CD14-positive monocyte (primary cell): Measurements from ENCODE around the gene MBD3. TPM values are rescaled to one million over a fixed set of nuclear protein-coding genes. Genes with fewer than 3 reads are reported as not detected.
A peak's percentile ranks its signal among the peaks of the same experiment; 100 is the strongest.

Experiments
- DNase-seq, 3 donors: peaks; one replicate each; pipeline ENCODE4 v3.0.0-alpha.2; 2011 to 2022
- H2AFZ ChIP-seq: 2 replicates; pipeline ENCODE4 v1.6.0; 2012; ENCODE audit warnings: mild to moderate bottlenecking, low read depth, low read length, inconsistent platforms; ENCODE audit not compliant: insufficient read depth, poor library complexity, severe bottlenecking
- H3K27ac ChIP-seq, 2 donors: 1 replicate in 1 of 2; 2 replicates in 1 of 2; pipeline ENCODE4 v1.5.1; 2012 to 2013; ENCODE audit warnings: low read length in 2 of 2, control low read depth in 1 of 2, inconsistent platforms in 1 of 2, low read depth in 1 of 2, mild to moderate bottlenecking in 1 of 2
- H3K27me3 ChIP-seq, 2 donors: one replicate each; pipeline versions ENCODE4 v1.6.0 to v1.6.1; 2011 to 2013; ENCODE audit warnings: low read length in 2 of 2; ENCODE audit not compliant: control insufficient read depth in 2 of 2, insufficient read depth in 2 of 2
- H3K36me3 ChIP-seq, 2 donors: replicated peaks in 1 of 2; 1 replicate in 1 of 2; 2 replicates in 1 of 2; pipeline versions ENCODE4 v1.5.1 to v1.6.1; 2012 to 2013; ENCODE audit warnings: low read length in 2 of 2, control low read depth in 1 of 2, inconsistent platforms in 1 of 2, mild to moderate bottlenecking in 1 of 2; ENCODE audit not compliant: insufficient read depth in 2 of 2, control insufficient read depth in 1 of 2
- H3K4me1 ChIP-seq, 2 donors: 1 replicate in 1 of 2; 2 replicates in 1 of 2; pipeline versions ENCODE4 v1.5.1 to v1.6.1; 2012 to 2013; ENCODE audit warnings: low read length in 2 of 2, control low read depth in 1 of 2, inconsistent platforms in 1 of 2, mild to moderate bottlenecking in 1 of 2, moderate library complexity in 1 of 2; ENCODE audit not compliant: insufficient read depth in 2 of 2, control insufficient read depth in 1 of 2
- H3K4me2 ChIP-seq: replicated peaks from 2 replicates; pipeline ENCODE3; 2012; ENCODE audit warnings: low read length, moderate library complexity, mild to moderate bottlenecking; ENCODE audit not compliant: poor library complexity, severe bottlenecking; ENCODE audit errors: extremely low read depth
- H3K4me3 ChIP-seq, 3 experiments: fragments of 200-600 bp in 1 of 3; sonication (generic) in 1 of 3; replicated peaks in 1 of 3; 1 replicate in 2 of 3; 2 replicates in 1 of 3; pipeline ENCODE4 v1.5.1; 2011 to 2013; ENCODE audit warnings: low read length in 3 of 3, mild to moderate bottlenecking in 3 of 3, control low read depth in 2 of 3, low read depth in 2 of 3, inconsistent platforms in 1 of 3, moderate library complexity in 1 of 3
- H3K79me2 ChIP-seq: 2 replicates; pipeline ENCODE4 v1.6.0; 2012; ENCODE audit warnings: mild to moderate bottlenecking, control low read depth, inconsistent platforms, low read length, moderate library complexity; ENCODE audit not compliant: insufficient read depth
- H3K9ac ChIP-seq: 2 replicates; pipeline ENCODE4 v1.6.0; 2017; ENCODE audit warnings: low read length, mild to moderate bottlenecking; ENCODE audit not compliant: insufficient read depth, poor library complexity, severe bottlenecking
- H3K9me3 ChIP-seq, 2 donors: replicated peaks in 1 of 2; 1 replicate in 1 of 2; 2 replicates in 1 of 2; pipeline versions ENCODE4 v1.5.1 to v1.6.1; 2012 to 2013; ENCODE audit warnings: low read length in 2 of 2, control low read depth in 1 of 2; ENCODE audit not compliant: control insufficient read depth in 1 of 2, insufficient read depth in 1 of 2
- H4K20me1 ChIP-seq: 2 replicates; pipeline ENCODE4 v1.6.0; 2012; ENCODE audit warnings: mild to moderate bottlenecking, low read length, control low read depth, moderate library complexity; ENCODE audit not compliant: insufficient read depth
- H3K27ac Mint-ChIP-seq, 7 donors: one replicate each; pipeline ENCODE4 v1.8.0; 2020; ENCODE audit warnings: mild to moderate bottlenecking in 7 of 7, mixed read lengths in 7 of 7, moderate library complexity in 6 of 7, inconsistent platforms in 2 of 7
- H3K27me3 Mint-ChIP-seq, 3 donors: one replicate each; pipeline ENCODE4 v1.8.0; 2021 to 2022; ENCODE audit warnings: low read depth in 3 of 3, mild to moderate bottlenecking in 3 of 3, mixed read lengths in 3 of 3, moderate library complexity in 3 of 3, inconsistent platforms in 1 of 3
- H3K36me3 Mint-ChIP-seq, 2 donors: one replicate each; pipeline ENCODE4 v1.8.0; 2020; ENCODE audit warnings: mixed read lengths in 2 of 2, inconsistent platforms in 1 of 2, mild to moderate bottlenecking in 1 of 2
- H3K4me1 Mint-ChIP-seq: one replicate; pipeline ENCODE4 v1.8.0; 2020; ENCODE audit warnings: mild to moderate bottlenecking, mixed read lengths
- H3K4me3 Mint-ChIP-seq, 2 donors: one replicate each; pipeline ENCODE4 v1.8.0; 2020; ENCODE audit warnings: mild to moderate bottlenecking in 2 of 2, mixed read lengths in 2 of 2, moderate library complexity in 1 of 2
- H3K9me3 Mint-ChIP-seq, 7 donors: one replicate each; pipeline ENCODE4 v1.8.0; 2020 to 2022; ENCODE audit warnings: mixed read lengths in 7 of 7, mild to moderate bottlenecking in 6 of 7, moderate library complexity in 6 of 7, inconsistent platforms in 2 of 7
- WGBS: methylation state at CpG from one replicate; pipeline ENCODE4 v1.1.5; 2013; ENCODE audit warnings: missing lambda C conversion rate; ENCODE audit not compliant: insufficient coverage; 5-methylcytosine and 5-hydroxymethylcytosine counted together
- intact Hi-C, 2 donors: fragments of 100-400 bp; cut with micrococcal nuclease; formaldehyde crosslinking; loops; one replicate each; pipeline versions ENCODE4 v1.15.0 to v1.15.1; 2023
- polyA plus RNA-seq, 3 donors: library from polyadenylated mRNA; depleted of rRNA in 1 of 3; unstranded in 2 of 3; stranded (reverse) in 1 of 3; fragments of 300-500 nt in 2 of 3; fragments of >200 nt in 1 of 3; fragmentation: Illumina TruSeq in 2 of 3; gene quantifications; 1 replicate in 2 of 3; 2 replicates in 1 of 3; pipeline ENCODE4 v1.2.3, GENCODE V29; 2012 to 2021
- TF ChIP-seq, protein P1 (sequence below): fragments of 200-600 bp; IDR thresholded peaks from one replicate; pipeline ENCODE4 v1.8.0; 2022; ENCODE audit warnings: antibody characterized with exemption, mild to moderate bottlenecking

MBD3 gene
- polyA plus RNA-seq, 3 donors, result 2.6 to 35.3 (median 4.9) TPM

GRCh38 chr19:1566392-1567115 lies 26.1 kb downstream of the MBD3 start:
- peaks cover 21 to 66% (median 31%) of the 10 kb centered on the region in 3 donors for H3K27me3 Mint-ChIP-seq
- peaks cover 7 to 15% of the 10 kb centered on the region in 2 donors for H3K4me1 ChIP-seq
- peaks cover 0 to 8% (median 3%) of the 10 kb centered on the region in 7 donors for H3K9me3 Mint-ChIP-seq
- H3K9ac ChIP-seq, result no peak overlapping the region
- 43% methylated on average over 35 of the region's 42 CpGs for WGBS
- H4K20me1 ChIP-seq, result no peaks in the 10 kb centered on the region
- no peaks in the 10 kb centered on the region for H3K36me3 ChIP-seq
- H3K9me3 ChIP-seq, result no peaks in the 10 kb centered on the region
- peak overlapping the region in 1 of 2 donors; percentile 42 for H3K4me3 Mint-ChIP-seq
- peak overlapping the region in 1 of 3 experiments; percentile 70 for H3K4me3 ChIP-seq
- no peak for DNase-seq
- no peaks in the 10 kb centered on the region for H3K79me2 ChIP-seq
- peaks cover 3% of the 10 kb centered on the region for H3K4me1 Mint-ChIP-seq
- peaks cover 0 to 4% of the 10 kb centered on the region in 2 donors for H3K36me3 Mint-ChIP-seq
- intact Hi-C loops, result loop anchor here in 1 of 2 donors (5.0 kb wide), 2 partner anchors 74 to 246 kb away; partner anchors contain the start of genes ATP8B3, PCSK4 and REEP6
- no peak overlapping the region for H3K27ac ChIP-seq
- TF ChIP-seq, protein P1, sequence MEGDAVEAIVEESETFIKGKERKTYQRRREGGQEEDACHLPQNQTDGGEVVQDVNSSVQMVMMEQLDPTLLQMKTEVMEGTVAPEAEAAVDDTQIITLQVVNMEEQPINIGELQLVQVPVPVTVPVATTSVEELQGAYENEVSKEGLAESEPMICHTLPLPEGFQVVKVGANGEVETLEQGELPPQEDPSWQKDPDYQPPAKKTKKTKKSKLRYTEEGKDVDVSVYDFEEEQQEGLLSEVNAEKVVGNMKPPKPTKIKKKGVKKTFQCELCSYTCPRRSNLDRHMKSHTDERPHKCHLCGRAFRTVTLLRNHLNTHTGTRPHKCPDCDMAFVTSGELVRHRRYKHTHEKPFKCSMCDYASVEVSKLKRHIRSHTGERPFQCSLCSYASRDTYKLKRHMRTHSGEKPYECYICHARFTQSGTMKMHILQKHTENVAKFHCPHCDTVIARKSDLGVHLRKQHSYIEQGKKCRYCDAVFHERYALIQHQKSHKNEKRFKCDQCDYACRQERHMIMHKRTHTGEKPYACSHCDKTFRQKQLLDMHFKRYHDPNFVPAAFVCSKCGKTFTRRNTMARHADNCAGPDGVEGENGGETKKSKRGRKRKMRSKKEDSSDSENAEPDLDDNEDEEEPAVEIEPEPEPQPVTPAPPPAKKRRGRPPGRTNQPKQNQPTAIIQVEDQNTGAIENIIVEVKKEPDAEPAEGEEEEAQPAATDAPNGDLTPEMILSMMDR, result no peak
- H3K27me3 ChIP-seq, result peaks cover 3 to 27% of the 10 kb centered on the region in 2 donors
- H3K4me2 ChIP-seq, result peak overlapping the region; percentile 76
- peak overlapping the region; percentile 61 for H2AFZ ChIP-seq
- H3K27ac Mint-ChIP-seq, result no peak overlapping the region

GRCh38 chr19:1563251-1563650 lies 29.4 kb downstream of the MBD3 start:
- H3K4me3 Mint-ChIP-seq, result no peak overlapping the region
- peaks cover 0 to 5% (median 2%) of the 10 kb centered on the region in 7 donors for H3K9me3 Mint-ChIP-seq
- no peak overlapping the region for H3K27ac Mint-ChIP-seq
- no peak for DNase-seq
- Histone ChIP-seq H3K4me2 (no peak overlapping the region), H3K27ac (no peak overlapping the region), H3K79me2 (no peaks in the 10 kb centered on the region), H3K4me1 (peaks cover 3 to 10% of the 10 kb centered on the region in 2 donors), H3K36me3 (no peaks in the 10 kb centered on the region), H2AFZ (no peak overlapping the region), H3K4me3 (no peak overlapping the region), H3K9me3 (no peaks in the 10 kb centered on the region), H3K27me3 (peaks cover 3 to 14% of the 10 kb centered on the region in 2 donors), H3K9ac (no peak overlapping the region), H4K20me1 (no peaks in the 10 kb centered on the region)
- TF ChIP-seq, protein P1, result no peak
- H3K36me3 Mint-ChIP-seq, result peaks cover 0 to 4% of the 10 kb centered on the region in 2 donors
- H3K4me1 Mint-ChIP-seq, result peaks cover 1% of the 10 kb centered on the region
- 96% methylated on average over 4 of the region's 6 CpGs for WGBS
- peaks cover 8 to 38% (median 24%) of the 10 kb centered on the region in 3 donors for H3K27me3 Mint-ChIP-seq
- intact Hi-C loops, result no loop called here
